ENCODE measurements around the gene AFTPH.

Gene AFTPH

GRCh38 chr2:64550042-64550441 is 25.9 kb downstream of the AFTPH start:
- no peak overlapping the region for H3K4me3 ChIP-seq (ENCODE audit: low read depth, low read length)
- H3K4me1 ChIP-seq (ENCODE audit: control insufficient read depth, insufficient read depth, low read length) = no peaks in the 10 kb centered on the region
- POLR2A ChIA-PET = no interaction called here
- TF ChIP-seq ZNF146 (tag by site-specific recombination; IDR thresholded peaks at IDR 0.05) = peak; percentile 29; the same call in 1 of the 2 replicates
- no peak for TF ChIP-seq ZNF768 (tag by site-specific recombination; IDR thresholded peaks at IDR 0.05)
- H3K36me3 ChIP-seq (ENCODE audit: control insufficient read depth in 2 of 2, insufficient read depth in 1 of 2, low read length in 2 of 2) = no peaks in the 10 kb centered on the region
- CTCF ChIA-PET = interaction anchor here (0.5 to 2.0 kb wide), 3 partner anchors 8 to 125 kb away, joined by 3 to 4 read pairs (median 3); no protein-coding TSS in a partner anchor
- H3K27ac ChIP-seq (ENCODE audit: extremely low read depth, low read depth, low read length) = no peak overlapping the region
- H3K9me3 ChIP-seq (ENCODE audit: control insufficient read depth, insufficient read depth, low read depth, low read length) = no peaks in the 10 kb centered on the region

- Histone ChIP-seq H3K36me3 (ENCODE audit: control insufficient read depth in 2 of 2, insufficient read depth in 1 of 2, low read length in 2 of 2) (no peaks in the 10 kb centered on the region), H3K4me1 (ENCODE audit: control insufficient read depth, insufficient read depth, low read length) (peaks cover under 1% of the 10 kb centered on the region), H3K9me3 (ENCODE audit: control insufficient read depth, insufficient read depth, low read depth, low read length) (no peaks in the 10 kb centered on the region), H3K27ac (ENCODE audit: extremely low read depth, low read depth, low read length) (no peak overlapping the region), H3K4me3 (ENCODE audit: low read depth, low read length) (no peak overlapping the region)
- TF ChIP-seq ZNF549 (tag by site-specific recombination; IDR thresholded peaks at IDR 0.05) (no peak), ZNF664 (tag by site-specific recombination; IDR thresholded peaks at IDR 0.05) (no peak), ZBTB48 (tag by site-specific recombination; IDR thresholded peaks at IDR 0.05) (no peak), PRDM10 (tag by site-specific recombination; IDR thresholded peaks at IDR 0.05) (no peak), ZBTB20 (tag by site-specific recombination; IDR thresholded peaks at IDR 0.05) (no peak), ZBTB21 (tag by site-specific recombination; IDR thresholded peaks at IDR 0.05) (no peak), KLF8 (tag by site-specific recombination; IDR thresholded peaks at IDR 0.05) (no peak), OVOL3 (tag by site-specific recombination; IDR thresholded peaks at IDR 0.05) (no peak), PBX3 (CRISPR knock-in tag; IDR thresholded peaks at IDR 0.05) (no peak), ZFP69B (tag by site-specific recombination; IDR thresholded peaks at IDR 0.05) (no peak), TCF7L2 (IDR thresholded peaks at IDR 0.05; ENCODE audit: borderline replicate concordance, low read depth, low read length) (no peak), ZNF391 (tag by site-specific recombination; IDR thresholded peaks at IDR 0.05; ENCODE audit: borderline replicate concordance, low read depth) (no peak), ZNF148 (tag by site-specific recombination; IDR thresholded peaks at IDR 0.05; ENCODE audit: borderline replicate concordance) (no peak), ZNF571 (tag by site-specific recombination; IDR thresholded peaks at IDR 0.05) (no peak), ZNF768 (tag by site-specific recombination; IDR thresholded peaks at IDR 0.05) (no peak), INSM2 (tag by site-specific recombination; IDR thresholded peaks at IDR 0.05) (no peak), ZNF791 (tag by site-specific recombination; IDR thresholded peaks at IDR 0.05) (no peak)
- CTCF ChIA-PET = interaction anchor here (1.0 to 2.0 kb wide), 2 partner anchors 15 to 63 kb away, joined by 3 to 4 read pairs; no protein-coding TSS in a partner anchor
- POLR2A ChIA-PET = no interaction called here
Observed at GRCh38 chr2:64551851-64552250, 27.7 kb downstream of the AFTPH start.
